ENCODE measurements around the gene PRDM16. TPM values are rescaled to one million over a fixed set of nuclear protein-coding genes. Genes with fewer than 3 reads are reported as not detected.

PRDM16 gene
- total RNA-seq, 1 experiment from 2014 or later = not detected

DNA sequence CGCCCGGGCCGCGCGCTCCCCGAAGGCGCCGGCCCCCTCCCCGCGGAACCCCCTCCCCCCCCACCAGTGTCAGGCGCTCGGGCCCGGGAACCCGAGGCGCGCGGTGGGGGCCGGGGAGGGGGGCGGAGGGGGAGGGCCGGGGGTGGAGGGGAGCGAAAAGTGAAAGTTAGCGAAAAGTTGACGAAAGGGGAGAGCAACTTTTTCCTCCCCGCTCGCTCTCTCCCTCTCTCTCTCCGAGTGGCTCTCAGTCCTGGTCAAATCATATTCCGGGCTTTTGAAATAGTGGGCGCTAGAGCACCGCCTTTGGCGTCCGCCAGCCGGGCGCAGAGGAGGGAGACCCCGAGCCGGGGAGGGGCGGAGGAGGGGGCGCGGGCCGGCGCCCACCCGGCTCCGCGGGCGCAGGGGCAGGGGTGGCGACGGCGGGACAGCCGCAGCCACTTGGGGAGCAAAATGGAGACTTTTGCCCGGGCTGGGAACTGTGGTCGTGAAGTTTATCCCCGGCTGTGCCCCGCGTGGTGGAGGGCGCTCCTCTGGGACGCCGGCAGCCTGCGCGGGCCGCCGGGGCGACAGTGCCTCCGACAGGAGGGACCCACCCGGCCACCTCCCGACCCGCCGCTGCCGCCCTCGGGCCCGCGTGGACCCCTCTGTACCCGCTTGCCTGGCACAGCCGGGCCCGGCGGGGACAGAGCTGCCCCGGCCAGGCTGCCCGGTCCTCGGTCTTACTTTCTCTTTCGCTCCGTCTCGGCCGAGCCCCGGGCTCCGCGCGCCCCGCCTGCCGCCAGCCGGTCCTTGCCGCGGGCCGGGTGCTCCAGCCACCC, 697 bp downstream of the PRDM16 start:
- no peak for DNase-seq (ENCODE audit: low read depth)

DNA sequence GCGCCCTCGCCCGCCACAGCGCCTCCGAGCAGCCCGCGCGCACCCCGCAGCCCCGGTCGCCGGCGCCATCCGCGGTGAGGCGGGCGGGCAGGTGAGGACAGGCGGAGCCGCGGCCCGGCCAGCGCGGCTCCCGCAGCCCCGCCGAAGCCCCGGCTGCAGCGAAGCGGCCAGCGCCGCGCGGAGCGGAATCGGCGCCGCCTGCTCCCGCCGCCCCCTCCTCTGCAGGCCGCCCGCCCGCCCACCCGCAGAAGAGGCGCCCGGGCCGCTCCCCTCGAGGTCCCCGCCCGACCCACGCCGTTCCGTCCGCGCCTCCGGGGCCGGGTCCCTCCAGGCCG, 1.3 kb downstream of the PRDM16 start:
- no peak for DNase-seq (ENCODE audit: low read depth)

DNA sequence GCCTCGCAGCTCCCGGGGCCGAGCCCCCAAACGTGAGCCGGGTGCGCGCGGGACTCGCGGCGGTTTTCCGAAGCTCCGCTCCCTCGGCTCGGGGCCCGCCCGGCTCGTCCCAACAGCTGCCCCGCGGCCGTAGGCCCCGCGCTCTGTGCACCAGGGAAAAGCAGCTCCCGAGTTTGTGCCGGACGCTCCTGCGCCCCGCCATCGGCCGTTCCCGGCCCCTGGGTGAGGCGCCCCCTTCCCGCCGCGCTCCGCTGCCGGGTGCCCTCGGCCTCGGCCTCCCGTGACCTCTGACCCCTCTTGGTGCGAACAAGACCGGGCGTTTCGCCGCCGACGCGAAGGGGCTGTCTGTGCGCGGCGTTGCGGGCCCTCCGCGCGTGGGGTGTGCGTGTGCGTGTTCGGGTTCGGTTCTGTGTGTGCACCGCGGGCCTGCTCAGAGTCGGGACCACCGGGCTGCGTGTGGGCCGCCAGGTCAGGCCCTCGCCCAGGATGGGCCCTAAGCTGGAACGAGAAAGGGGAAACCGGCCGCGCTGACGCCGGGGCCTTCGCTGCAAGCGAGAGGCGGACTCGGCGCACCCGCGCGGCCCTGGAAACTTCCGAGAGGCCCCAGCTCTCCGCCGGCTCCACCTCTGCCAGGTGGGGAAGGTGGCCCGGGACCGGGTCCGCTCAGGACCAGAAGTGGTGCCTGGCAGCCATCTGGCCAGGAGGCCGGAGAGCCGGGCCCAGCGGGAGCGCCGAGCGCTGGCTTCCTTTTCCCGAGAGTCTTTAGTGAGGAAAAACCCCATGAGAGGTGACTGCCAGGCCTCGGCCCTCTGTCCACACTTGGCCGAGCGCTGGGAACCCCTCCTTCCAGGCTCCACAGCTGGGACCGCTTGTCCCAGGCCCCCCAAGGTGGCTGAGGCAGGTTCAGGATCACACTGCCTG, 1.9 kb downstream of the PRDM16 start:
- no peak for DNase-seq (ENCODE audit: low read depth)

DNA sequence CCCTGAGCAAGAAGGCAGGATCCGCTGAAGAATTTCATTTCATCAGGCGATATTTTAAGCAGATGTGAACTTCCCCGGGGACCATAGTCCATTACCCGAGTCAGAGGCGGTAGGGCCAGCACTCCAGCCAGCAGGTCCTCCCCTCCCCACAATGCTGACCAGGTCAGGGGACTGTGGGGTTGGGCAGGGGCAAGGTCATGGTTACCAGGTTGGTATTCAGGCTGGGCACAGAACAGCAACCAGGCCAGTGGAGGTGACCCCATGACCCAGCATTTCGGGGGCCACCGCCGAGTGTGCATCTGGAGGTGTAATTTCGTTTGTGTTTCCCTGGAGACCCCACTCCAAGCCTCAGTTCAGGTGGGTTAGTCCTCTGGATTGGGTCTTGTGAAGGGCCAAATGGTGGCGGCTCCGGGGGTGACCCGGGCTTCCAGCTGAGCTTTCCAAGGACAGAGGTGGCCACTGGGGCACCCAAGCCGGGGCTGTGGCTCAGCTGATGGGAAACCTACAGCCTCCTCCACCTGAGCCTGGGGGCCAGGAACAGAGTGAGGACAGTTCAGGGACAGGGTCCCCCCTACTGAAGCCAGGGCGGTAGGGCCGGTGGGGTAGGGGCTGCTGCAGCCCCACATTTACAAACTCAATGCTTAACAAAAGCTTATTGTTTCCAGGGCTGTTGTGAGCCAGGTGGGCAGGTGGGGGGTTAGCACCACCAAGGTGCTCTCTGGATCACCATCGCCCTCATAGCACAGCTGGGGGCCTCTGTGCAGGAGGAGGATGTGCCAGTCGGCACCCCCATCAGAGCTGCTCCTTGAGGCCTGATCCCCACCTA, 2.8 kb downstream of the PRDM16 start:
- DNase-seq (ENCODE audit: low read depth) = no peak

DNA sequence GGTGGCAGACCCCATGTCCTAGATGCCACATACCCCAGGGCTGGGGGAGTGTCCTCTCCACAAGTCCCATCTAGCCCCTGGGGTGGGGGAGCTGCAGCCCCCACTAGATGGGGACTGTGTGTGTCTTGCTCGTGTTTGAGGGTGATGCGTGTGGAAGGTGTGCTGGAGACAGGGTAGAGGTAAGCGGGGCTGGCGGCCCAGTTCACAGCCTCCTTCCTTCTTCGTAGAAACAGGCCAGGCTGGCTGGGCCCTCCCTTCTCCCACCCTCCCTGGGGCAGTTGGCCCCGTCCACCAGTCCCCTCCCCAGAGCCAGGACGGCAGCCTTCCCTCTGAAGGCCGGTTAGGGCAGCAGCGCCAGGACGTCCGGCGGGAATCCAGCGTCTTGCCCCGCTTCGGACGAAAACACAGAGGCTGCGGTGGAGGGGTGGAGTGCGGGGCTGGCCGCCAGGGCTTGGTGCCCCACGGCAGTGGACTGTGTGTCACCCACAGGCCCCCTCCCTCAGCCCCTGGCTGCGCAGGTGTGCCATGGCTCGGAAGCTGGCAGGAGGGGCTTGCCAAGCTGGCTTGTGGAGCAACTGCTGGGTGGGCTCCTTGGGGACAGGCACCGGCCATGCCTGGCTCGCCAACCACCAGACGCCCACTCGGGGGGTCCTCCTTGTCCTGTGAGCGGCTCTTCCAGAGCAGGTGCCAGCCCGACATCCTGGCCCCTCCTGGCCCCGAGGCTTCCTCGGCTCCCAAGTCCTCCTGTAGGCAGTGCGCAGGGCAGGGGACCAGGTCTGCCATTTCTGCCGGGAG, 3.6 kb downstream of the PRDM16 start:
- no peak for DNase-seq (ENCODE audit: low read depth)

DNA sequence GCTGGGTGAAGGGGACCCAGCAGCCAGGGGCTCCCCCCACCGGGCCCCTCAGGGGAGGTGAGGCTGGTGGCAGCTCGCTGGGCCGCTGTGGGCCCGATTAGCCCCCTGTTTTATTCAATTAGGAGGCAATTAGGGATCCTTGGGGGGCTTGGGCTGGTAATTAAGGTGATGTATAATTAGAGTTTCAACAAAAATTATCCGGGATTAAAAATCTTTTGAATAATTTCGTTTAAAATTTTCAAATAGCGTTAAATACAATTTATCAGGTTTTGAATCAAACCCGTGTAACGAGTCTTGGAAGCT, 4.1 kb downstream of the PRDM16 start:
- no peak for DNase-seq (ENCODE audit: low read depth)

DNA sequence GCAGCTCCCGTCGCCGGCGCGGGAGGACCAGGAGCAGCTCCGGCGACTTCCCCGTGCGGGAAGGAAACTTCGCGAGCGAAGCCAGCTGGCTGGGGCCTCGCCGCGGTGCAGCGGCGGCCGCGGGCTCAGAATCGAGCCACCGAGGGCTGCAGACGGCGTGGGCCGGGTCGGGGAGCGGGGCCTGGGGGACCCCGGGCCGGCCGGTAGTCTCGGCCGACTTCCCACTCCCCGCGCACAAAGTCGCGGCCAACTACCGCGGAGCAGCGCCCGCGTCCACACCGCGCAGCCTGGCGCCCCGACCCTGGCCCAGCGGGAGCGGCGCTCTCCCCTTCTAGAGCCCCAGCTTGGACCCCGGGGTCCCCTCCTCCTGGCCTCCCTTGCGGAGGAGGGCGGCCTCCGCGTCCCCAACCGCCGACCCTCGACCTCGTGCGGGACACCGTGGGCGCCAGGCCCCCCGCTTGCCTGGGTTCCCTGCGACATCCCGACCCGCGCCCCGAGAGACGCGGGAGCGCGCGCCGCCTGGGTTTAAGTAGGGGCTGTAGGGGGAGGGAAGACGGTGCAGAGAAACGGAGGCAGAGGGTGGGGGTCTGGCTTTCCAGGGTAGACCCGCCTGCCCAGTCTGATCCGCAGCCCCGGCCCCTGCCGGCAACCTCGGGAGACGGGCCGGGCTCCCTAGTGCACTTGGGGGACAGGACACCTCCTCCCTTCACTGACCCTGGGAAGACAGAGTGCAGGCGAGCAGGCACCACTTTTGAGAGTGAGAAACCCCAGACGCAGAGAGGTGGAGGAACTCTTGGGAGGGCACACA, 4.7 kb downstream of the PRDM16 start:
- no peak for DNase-seq (ENCODE audit: low read depth)

DNA sequence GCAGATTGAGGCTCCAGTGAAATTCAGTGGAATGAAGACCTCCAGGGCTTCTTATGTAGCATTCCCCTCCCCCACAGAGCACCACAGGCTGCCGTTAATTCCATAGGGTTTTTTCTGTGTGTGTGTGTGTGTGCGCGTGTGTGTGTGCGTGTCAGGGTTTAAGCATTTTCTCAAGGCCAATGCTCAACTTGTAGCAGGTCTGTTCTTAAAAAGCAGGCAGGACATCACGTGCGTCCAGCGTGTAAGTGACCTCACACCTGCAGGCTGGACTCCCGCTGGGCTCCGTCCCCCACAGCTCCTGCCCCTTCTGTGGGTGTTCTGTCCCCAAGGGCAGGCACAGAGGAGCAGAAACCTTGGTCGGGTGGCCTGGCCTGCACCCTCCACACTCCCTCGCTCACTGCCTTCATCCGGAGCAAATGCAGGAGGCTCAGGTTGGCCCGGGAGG, 5.3 kb downstream of the PRDM16 start:
- no peak for DNase-seq (ENCODE audit: low read depth)

DNA sequence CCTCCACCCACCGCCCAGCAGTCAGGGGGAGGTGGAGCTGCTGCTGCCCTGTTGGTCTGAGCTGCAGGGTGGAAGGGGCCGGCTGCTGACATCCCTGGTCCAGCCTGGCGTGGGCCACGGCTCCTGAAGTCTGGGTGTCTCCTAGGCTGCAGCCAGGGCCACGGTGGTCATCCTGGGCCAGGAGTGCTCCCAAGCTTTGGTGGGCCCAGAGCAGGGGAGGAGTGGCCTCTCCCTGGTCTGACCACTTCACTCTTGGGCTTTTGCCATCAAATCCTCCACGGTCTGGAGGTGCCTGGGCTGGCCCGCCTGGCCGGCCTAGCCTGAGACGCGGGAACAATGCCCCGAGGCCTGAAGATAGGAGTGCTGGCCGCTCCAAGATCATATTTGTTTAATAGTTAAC, 5.8 kb downstream of the PRDM16 start:
- no peak for DNase-seq (ENCODE audit: low read depth)

DNA sequence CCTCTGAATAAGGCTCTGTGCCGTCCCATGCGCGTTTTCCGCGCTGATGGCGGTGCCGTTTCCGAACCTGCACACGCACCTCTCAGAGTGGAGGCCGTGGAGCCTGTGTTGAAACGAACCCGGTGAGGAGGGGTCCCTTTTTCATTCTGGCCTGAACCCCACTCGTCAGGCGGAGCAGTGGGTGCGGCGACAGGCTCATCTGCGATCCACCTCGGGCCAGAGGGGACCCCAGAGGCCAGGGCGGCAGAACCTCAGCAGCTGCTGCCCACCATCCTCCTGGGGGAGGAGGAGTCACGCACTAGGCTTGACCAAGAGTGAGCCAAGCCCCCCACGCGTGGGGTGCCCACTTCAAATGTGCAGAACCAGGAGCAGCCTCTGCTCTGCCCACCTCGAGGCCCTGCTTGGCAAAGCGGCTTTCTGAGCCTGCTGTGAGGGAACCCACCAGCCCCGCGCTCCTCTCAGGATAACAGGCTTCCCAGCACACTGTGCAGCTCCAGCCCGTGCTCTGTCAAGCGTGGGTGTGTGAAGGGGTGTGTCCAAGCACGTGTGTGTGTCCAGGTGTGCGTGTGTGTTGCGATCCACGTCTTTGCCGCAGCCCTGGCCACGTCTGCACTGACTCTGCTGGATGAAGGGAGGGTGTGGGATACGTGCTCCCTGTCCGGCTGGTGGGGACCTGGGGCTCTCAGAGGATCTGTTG, 6.8 kb downstream of the PRDM16 start:
- no peak for DNase-seq (ENCODE audit: low read depth)

DNA sequence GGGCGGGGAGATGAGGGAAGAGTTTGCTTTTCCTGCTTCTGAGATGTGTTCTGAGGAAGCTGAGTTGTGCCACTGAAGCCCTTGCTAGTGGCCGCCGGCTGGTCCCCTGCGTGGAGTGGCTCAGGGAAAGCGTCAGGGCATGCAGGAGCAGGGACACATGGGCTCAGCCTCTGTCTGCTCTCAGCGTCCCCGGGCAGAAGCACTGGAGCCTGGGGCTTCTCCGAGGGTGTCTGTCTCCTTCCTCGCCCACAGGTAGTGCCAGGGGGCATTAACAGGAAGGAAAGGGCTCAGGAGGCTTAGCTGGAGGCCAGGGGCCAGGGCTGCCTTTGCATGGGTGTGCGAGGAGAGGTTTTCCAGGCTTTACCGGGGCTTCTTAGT, 7.3 kb downstream of the PRDM16 start:
- no peak for DNase-seq (ENCODE audit: low read depth)

DNA sequence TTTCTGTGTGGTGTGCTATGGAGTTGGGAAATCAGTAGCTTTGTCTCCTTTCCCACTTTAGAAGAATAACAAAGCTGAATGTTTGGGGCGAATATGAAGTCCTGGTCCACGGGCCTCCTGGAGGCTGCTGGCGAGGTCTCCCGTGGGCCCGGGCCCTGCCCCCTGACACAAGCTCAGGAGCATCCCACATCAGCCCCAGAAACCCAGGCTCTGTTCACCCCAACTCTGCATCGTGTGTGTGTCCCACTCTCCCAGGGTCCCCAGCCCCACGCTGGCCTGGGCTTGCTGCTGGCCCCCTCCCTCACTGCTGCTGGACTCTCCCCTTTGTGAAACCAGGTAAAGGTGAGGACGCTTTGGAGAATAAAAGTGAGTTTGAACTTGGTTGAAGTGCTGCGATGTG, 8.1 kb downstream of the PRDM16 start:
- DNase-seq (ENCODE audit: low read depth) = no peak

DNA sequence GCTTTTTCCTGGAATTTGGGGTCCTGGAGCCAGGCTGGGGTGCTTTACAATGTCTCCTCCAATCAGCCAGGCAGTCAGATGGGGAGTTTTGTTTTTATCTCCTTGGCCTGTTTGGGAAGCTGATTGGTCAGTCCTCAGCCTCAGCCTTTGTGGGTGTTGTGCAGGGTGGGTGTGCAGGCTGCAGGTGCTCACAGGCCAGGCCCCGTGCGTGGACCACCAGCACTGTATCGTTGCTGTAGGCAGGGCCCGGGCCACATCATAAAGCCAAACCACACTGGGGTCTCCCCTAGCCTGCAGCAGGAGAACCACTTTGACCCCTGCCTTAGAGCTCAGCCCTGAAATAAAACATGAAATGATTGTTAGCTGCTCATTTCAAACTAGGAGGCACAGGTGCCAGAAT, 8.6 kb downstream of the PRDM16 start:
- DNase-seq (ENCODE audit: low read depth) = no peak

DNA sequence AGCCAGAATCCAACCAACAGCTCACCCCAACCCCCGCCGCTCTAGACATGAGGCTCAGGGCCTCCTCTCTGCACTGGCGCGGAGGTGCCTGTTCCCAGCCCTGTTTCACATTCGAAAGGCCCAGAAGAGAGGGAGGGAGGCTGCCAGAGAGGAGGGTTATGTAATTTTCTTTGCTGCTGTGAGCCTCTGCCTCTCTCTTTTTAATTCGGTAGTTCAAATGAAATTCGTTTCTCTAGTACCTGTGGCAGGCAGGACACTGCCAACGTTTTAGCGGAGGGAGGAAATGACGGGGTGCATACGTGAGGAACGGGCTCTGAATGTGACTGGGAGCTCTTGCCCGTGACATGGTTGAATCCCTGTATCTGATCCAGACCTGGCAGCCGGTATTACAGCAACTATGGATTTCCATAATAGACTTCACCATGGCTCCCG, 9.4 kb downstream of the PRDM16 start:
- no peak for DNase-seq (ENCODE audit: low read depth)

DNA sequence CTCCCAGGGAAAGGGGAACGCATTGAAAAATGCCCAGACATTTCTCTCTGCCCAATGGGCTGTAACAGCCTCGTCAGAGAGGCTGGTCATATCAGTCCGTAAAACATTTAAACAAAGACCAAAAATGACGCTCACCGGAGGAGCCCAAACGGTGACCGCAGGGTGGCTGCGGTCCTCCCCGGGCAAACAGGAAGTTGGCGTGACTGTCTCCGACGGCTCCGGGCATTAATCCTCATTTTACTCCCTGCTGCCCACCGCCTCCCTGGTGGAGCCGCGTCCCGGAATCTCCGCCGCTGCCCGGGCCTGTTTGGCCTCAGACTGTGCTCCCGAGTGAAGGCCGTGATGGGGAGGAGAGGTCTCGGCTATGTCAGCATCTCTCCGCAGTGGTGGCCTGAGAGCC, 9.9 kb downstream of the PRDM16 start:
- DNase-seq (ENCODE audit: low read depth) = no peak

DNA sequence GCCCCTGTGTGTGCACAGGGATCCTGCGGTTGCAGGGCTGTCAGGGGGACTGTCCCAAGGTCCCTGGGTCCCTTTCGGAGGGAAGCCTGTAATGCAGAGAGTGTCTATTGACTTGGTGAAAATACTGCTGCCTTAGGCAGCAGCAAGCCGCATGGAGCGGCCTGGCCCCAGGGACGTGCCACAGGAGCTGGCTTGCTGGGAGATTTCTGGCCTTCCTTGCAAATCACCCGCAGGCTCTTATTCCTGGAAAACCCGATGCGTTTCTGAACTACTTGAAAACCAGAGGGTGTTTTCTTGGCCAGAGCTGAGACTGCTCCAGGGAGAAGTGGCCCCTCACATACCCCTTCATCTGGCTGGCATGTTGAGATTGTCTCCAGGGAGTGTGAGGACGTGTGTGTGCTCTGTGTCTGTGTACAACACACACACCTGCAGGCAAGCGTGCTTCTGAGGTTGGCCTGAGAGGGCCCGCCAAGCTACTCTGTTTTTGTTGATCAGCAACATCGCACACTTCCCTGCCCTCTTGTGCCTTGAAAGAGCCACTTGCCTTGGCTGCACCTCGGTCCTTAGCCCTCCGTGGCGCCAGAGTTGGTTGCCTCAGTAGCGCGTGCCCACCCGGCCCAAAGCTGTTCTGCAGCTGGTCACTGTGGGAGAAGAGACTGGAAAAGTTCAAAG, 10.5 kb downstream of the PRDM16 start:
- DNase-seq (ENCODE audit: low read depth) = no peak

DNA sequence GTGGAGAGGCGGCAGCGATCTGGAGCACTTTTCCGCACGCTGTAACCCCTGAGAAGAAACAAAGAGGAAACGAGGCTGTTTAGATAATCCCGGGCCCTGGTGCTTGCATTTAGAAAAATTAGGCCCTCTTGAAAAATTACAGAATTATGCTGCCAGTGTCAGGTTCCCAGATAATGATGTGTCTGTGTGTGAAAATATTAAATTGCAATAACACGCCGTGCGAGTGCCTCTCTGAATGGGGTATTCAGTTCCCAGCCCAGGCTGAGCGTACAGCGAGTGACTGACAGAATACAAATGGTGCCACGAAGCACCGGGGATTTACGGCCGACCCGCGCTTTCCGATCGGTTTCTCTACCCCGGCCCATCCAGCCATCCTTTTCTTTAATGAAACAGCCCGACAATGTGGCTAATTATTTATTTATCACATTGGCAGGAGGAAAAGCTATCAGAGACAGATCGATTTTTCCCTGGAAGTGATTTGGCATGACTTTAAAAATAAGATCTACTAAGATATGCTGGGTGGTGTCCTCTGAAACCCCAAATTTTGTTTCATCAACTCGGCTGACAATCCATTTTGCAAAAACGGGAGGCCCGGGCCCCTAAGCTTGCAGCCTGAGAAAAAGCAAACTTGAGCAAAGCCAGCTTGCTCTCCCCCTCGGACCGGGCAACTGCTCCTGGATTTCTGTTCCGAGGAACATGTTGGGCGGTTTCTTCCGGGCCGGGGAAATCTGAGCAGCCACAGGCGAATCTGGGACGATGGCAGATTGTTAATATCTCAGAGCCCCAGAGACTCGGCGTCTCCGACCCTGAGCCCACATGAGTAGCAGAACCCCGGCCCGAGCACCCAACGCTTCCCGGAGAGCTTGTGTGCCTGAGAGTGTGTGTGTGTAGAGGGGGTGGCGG, 11.3 kb downstream of the PRDM16 start:
- DNase-seq (ENCODE audit: low read depth) = no peak

DNA sequence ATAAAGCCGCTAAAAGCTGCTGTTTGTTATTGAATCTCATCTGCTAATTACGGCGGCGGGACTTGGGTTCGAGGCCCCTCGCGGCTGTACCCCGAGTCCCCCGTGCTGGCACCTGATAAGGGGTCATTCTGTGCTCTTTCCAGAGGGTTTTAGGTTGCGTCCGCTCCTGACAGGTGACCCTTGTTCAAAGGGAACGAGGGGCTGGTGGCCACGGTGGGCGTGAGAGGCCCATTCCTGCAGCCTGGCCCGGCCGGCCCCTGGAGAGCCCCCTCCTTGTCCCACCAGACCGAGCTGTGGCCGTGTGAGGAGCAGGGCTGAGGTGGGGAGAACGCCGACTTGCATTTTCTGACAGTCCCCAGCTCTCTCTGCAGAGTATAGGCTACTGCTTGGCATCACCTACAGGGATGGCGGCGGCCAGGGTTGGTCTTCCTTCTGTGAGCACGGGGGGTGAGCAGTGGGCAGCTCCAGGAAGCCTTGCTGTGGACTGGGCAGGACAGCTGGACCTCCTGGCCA, 12.2 kb downstream of the PRDM16 start:
- no peak for DNase-seq (ENCODE audit: low read depth)
